H9 (cell line): ENCODE results near the gene ZNF628. TPM values are rescaled to one million over a fixed set of nuclear protein-coding genes. Genes with fewer than 3 reads are reported as not detected.

Source experiments
- DNase-seq: peaks from one replicate; pipeline ENCODE4 v3.0.0-alpha.2; 2017
- H2AFZ ChIP-seq: one replicate; pipeline ENCODE4 v1.6.1; 2013; ENCODE audit warnings: mild to moderate bottlenecking, low read length, control low read depth, moderate library complexity
- H2AK5ac ChIP-seq: 2 replicates; pipeline ENCODE4 v1.6.1; 2013; ENCODE audit warnings: low read length, control low read depth, mixed read lengths; ENCODE audit not compliant: insufficient read length
- H2BK120ac ChIP-seq: one replicate; pipeline ENCODE4 v1.6.1; 2013; ENCODE audit warnings: low read depth, mild to moderate bottlenecking, low read length, control low read depth, inconsistent platforms; ENCODE audit not compliant: poor library complexity, severe bottlenecking
- H2BK12ac ChIP-seq: 2 replicates; pipeline ENCODE4 v1.6.1; 2013; ENCODE audit warnings: low read length, control low read depth, mixed read lengths, low read depth; ENCODE audit not compliant: insufficient read length
- H2BK15ac ChIP-seq: 2 replicates; pipeline ENCODE4 v1.6.1; 2013; ENCODE audit warnings: low read depth, low read length, control low read depth
- H2BK20ac ChIP-seq: one replicate; pipeline ENCODE4 v1.6.1; 2013; ENCODE audit warnings: low read depth, mild to moderate bottlenecking, low read length, control low read depth, inconsistent platforms; ENCODE audit not compliant: poor library complexity, severe bottlenecking
- H2BK5ac ChIP-seq: 2 replicates; pipeline ENCODE4 v1.6.1; 2013; ENCODE audit warnings: low read length, control low read depth, mixed read lengths; ENCODE audit not compliant: insufficient read length
- H3K14ac ChIP-seq: 2 replicates; pipeline ENCODE4 v1.6.1; 2013; ENCODE audit warnings: low read length, control low read depth; ENCODE audit not compliant: insufficient read depth
- H3K18ac ChIP-seq: 2 replicates; pipeline ENCODE4 v1.6.1; 2013; ENCODE audit warnings: low read depth, mild to moderate bottlenecking, mixed read lengths, low read length, control low read depth; ENCODE audit not compliant: insufficient read length
- H3K23ac ChIP-seq: 2 replicates; pipeline ENCODE4 v1.6.1; 2013; ENCODE audit warnings: low read length, control low read depth, mixed read lengths, low read depth; ENCODE audit not compliant: insufficient read length
- H3K23me2 ChIP-seq: 2 replicates; pipeline ENCODE4 v1.6.1; 2013; ENCODE audit warnings: low read depth, mild to moderate bottlenecking, mixed read lengths, low read length, control low read depth; ENCODE audit not compliant: insufficient read length, poor library complexity, severe bottlenecking
- H3K27ac ChIP-seq: 2 replicates; pipeline ENCODE4 v1.5.1; 2013; ENCODE audit warnings: low read length, control low read depth, mixed read lengths, low read depth; ENCODE audit not compliant: insufficient read length
- H3K27me3 ChIP-seq: 2 replicates; pipeline ENCODE4 v1.6.1; 2013; ENCODE audit warnings: low read length, control low read depth, inconsistent platforms; ENCODE audit not compliant: insufficient read depth
- H3K4ac ChIP-seq: 2 replicates; pipeline ENCODE4 v1.6.1; 2013; ENCODE audit warnings: low read depth, mild to moderate bottlenecking, control low read depth, inconsistent platforms, low read length, moderate library complexity
- H3K4me1 ChIP-seq: 2 replicates; pipeline ENCODE4 v1.6.1; 2013; ENCODE audit warnings: low read length, control low read depth, inconsistent platforms; ENCODE audit not compliant: insufficient read depth
- H3K4me2 ChIP-seq: 2 replicates; pipeline ENCODE4 v1.6.1; 2013; ENCODE audit warnings: low read length, control low read depth, mixed read lengths; ENCODE audit not compliant: insufficient read length, insufficient read depth
- H3K56ac ChIP-seq: 2 replicates; pipeline ENCODE4 v1.6.1; 2013; ENCODE audit warnings: low read depth, mild to moderate bottlenecking, mixed read lengths, low read length, control low read depth; ENCODE audit not compliant: insufficient read length
- H3K79me1 ChIP-seq: 2 replicates; pipeline ENCODE4 v1.6.1; 2013; ENCODE audit warnings: low read depth, mild to moderate bottlenecking, moderate library complexity, low read length, control low read depth, inconsistent platforms; ENCODE audit not compliant: insufficient read depth, poor library complexity, severe bottlenecking
- H3K79me2 ChIP-seq: 2 replicates; pipeline ENCODE4 v1.6.1; 2013; ENCODE audit warnings: low read length, control low read depth, inconsistent platforms; ENCODE audit not compliant: insufficient read depth
- H3K9ac ChIP-seq: 2 replicates; pipeline ENCODE4 v1.6.1; 2013; ENCODE audit warnings: low read length, control low read depth, mixed read lengths; ENCODE audit not compliant: insufficient read length; ENCODE audit errors: extremely low read depth
- H3K9me3 ChIP-seq: one replicate; pipeline ENCODE4 v1.6.1; 2013; ENCODE audit warnings: low read depth, low read length, inconsistent platforms; ENCODE audit not compliant: control insufficient read depth
- H3T11ph ChIP-seq: one replicate; pipeline ENCODE4 v1.6.1; 2013; ENCODE audit warnings: mild to moderate bottlenecking, low read length, control low read depth, inconsistent platforms
- H4K20me1 ChIP-seq: one replicate; pipeline ENCODE4 v1.6.1; 2013; ENCODE audit not compliant: control insufficient read depth, insufficient read length, insufficient read depth
- H4K5ac ChIP-seq: 2 replicates; pipeline ENCODE4 v1.6.1; 2013; ENCODE audit warnings: low read depth, mild to moderate bottlenecking, mixed read lengths, low read length, control low read depth; ENCODE audit not compliant: insufficient read length
- H4K8ac ChIP-seq: replicated peaks from 2 replicates; pipeline ENCODE4 v1.6.1; 2013; ENCODE audit warnings: low read length, control low read depth, mixed read lengths, low read depth; ENCODE audit not compliant: insufficient read length
- H4K91ac ChIP-seq: 2 replicates; pipeline ENCODE4 v1.6.1; 2013; ENCODE audit warnings: low read depth, mild to moderate bottlenecking, moderate library complexity, mixed read lengths, low read length, control low read depth; ENCODE audit not compliant: insufficient read length
- H3K27ac Mint-ChIP-seq, 3 experiments: 2 replicates in 2 of 3; 3 replicates in 1 of 3; pipeline ENCODE4 v1.8.0; 2020 to 2021; ENCODE audit warnings: mixed read lengths in 3 of 3, mild to moderate bottlenecking in 1 of 3, moderate library complexity in 1 of 3
- H3K27me3 Mint-ChIP-seq: 2 replicates; pipeline ENCODE4 v1.8.0; 2021; ENCODE audit warnings: low read depth, mild to moderate bottlenecking, moderate library complexity, mixed read lengths
- H3K36me3 Mint-ChIP-seq, 3 experiments: 2 replicates in 2 of 3; 3 replicates in 1 of 3; pipeline ENCODE4 v1.8.0; 2020 to 2021; ENCODE audit warnings: low read depth in 3 of 3, mixed read lengths in 3 of 3; ENCODE audit not compliant: insufficient read depth in 1 of 3
- H3K4me1 Mint-ChIP-seq, 2 experiments: 2 replicates each; pipeline ENCODE4 v1.8.0; 2020; ENCODE audit warnings: mixed read lengths in 2 of 2
- H3K4me3 Mint-ChIP-seq, 2 experiments: 2 replicates in 1 of 2; 3 replicates in 1 of 2; pipeline ENCODE4 v1.8.0; 2020 to 2021; ENCODE audit warnings: mild to moderate bottlenecking in 2 of 2, mixed read lengths in 2 of 2, moderate library complexity in 1 of 2
- H3K9me3 Mint-ChIP-seq, 2 experiments: 2 replicates in 1 of 2; 3 replicates in 1 of 2; pipeline ENCODE4 v1.8.0; 2020; ENCODE audit warnings: mild to moderate bottlenecking in 2 of 2, mixed read lengths in 2 of 2, moderate library complexity in 1 of 2
- CTCF ChIP-seq: fragments of 200-600 bp; sonication (generic); conservative IDR thresholded peaks from 3 replicates; pipeline ENCODE4 v1.8.0; 2021; ENCODE audit warnings: antibody characterized with exemption, mild to moderate bottlenecking
- WGBS: extraction: QIAGEN DNeasy Blood & Tissue Kit; methylation state at CpG from one replicate; pipeline ENCODE4 v1.1.7; 2013; ENCODE audit warnings: missing lambda C conversion rate, low lambda C conversion rate, mixed read lengths; ENCODE audit not compliant: insufficient read length; ENCODE audit errors: extremely low coverage; 5-methylcytosine and 5-hydroxymethylcytosine counted together
- total RNA-seq: library from RNA; stranded (reverse); gene quantifications from 2 replicates; pipeline ENCODE4 v1.2.1, GENCODE V29; 2021

ZNF628 gene
- total RNA-seq, 1 experiment from 2014 or later = 16.6 TPM

DNA sequence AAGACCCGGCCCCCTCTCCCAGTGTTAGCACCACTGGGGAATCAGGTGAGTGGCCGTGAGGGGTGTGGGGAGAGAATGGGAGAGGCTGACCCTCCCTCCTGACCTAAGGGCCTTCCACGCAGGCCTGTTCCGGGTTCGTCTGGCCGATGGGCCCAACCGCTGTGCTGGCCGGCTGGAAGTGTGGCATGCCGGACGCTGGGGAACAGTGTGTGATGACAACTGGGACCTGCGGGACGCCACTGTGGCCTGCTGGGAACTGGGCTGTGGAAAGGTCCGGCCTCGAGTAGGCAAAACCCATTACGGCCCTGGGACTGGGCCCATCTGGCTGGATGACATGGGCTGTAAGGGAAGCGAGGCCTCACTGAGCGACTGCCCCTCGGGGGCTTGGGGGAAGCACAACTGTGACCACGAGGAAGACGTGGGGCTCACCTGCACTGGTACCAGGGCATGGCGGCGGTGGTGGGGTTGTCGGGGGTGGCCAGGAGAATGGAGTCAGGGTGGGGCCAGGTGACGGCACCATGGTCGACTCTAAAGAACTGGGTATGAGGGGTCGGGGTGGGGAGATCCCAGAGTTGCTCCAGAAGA is 24.0 kb downstream of the ZNF628 start:
- no peaks in the 10 kb centered on the region for H3K79me2 ChIP-seq
- H3T11ph ChIP-seq = no peak overlapping the region
- no peaks in the 10 kb centered on the region for H3K9me3 ChIP-seq
- no peak overlapping the region for H3K4ac ChIP-seq
- H2BK15ac ChIP-seq = no peak overlapping the region
- DNase-seq = no peak
- no peaks in the 10 kb centered on the region for H3K4me1 ChIP-seq
- H4K5ac ChIP-seq = no peak overlapping the region
- H2BK5ac ChIP-seq = no peak overlapping the region
- no peak overlapping the region for H3K23ac ChIP-seq
- no peak overlapping the region for H2BK20ac ChIP-seq
- H3K9ac ChIP-seq = no peak overlapping the region
- H3K27me3 ChIP-seq = peaks cover 5% of the 10 kb centered on the region
- no peak overlapping the region for H3K4me2 ChIP-seq
- no peaks in the 10 kb centered on the region for H3K23me2 ChIP-seq
- H3K56ac ChIP-seq = no peak overlapping the region
- H2AK5ac ChIP-seq = no peak overlapping the region
- H4K8ac ChIP-seq = no peak overlapping the region
- no peak overlapping the region for H3K14ac ChIP-seq
- no peak overlapping the region for H2AFZ ChIP-seq
- H3K27me3 Mint-ChIP-seq = peaks cover 67% of the 10 kb centered on the region
- no peak overlapping the region for H3K27ac ChIP-seq
- H2BK12ac ChIP-seq = no peak overlapping the region
- TF ChIP-seq CTCF = no peak
- peaks cover 3 to 8% (median 7%) of the 10 kb centered on the region in 3 experiments for H3K36me3 Mint-ChIP-seq
- no peak overlapping the region for H4K91ac ChIP-seq
- H3K4me1 Mint-ChIP-seq = peaks cover 13 to 14% of the 10 kb centered on the region in 2 experiments
- H2BK120ac ChIP-seq = no peak overlapping the region
- no peaks in the 10 kb centered on the region for H4K20me1 ChIP-seq
- H3K27ac Mint-ChIP-seq = no peak overlapping the region
- peaks cover 11 to 19% of the 10 kb centered on the region in 2 experiments for H3K9me3 Mint-ChIP-seq
- no peaks in the 10 kb centered on the region for H3K79me1 ChIP-seq
- no peak overlapping the region for H3K18ac ChIP-seq
- H3K4me3 Mint-ChIP-seq = no peak overlapping the region
- no CpG with 5 or more reads among the region's 26 CpGs for WGBS
